CD4-positive, alpha-beta T cell treated with Interferon gamma for 1 hour (primary cell): ENCODE data around the gene ZBTB4.
"Not testable (repeated sequence)": the region's sequence is repeated elsewhere in the genome, so short reads cannot be mapped to it uniquely, and the experiment has no call there.

ENCODE experiments used
- DNase-seq: peaks from one replicate; pipeline ENCODE4 v3.0.0-alpha.2; 2020

The ZBTB4 gene

GRCh38 chr17:7490144-7490543, 10.7 kb upstream of the ZBTB4 start:
- DNase-seq, result no peak

- no peak for DNase-seq
Measured at GRCh38 chr17:7486181-7486580, 6.8 kb upstream of the ZBTB4 start.

GRCh38 chr17:7484919-7485377, 5.5 kb upstream of the ZBTB4 start:
- no peak for DNase-seq

DNA sequence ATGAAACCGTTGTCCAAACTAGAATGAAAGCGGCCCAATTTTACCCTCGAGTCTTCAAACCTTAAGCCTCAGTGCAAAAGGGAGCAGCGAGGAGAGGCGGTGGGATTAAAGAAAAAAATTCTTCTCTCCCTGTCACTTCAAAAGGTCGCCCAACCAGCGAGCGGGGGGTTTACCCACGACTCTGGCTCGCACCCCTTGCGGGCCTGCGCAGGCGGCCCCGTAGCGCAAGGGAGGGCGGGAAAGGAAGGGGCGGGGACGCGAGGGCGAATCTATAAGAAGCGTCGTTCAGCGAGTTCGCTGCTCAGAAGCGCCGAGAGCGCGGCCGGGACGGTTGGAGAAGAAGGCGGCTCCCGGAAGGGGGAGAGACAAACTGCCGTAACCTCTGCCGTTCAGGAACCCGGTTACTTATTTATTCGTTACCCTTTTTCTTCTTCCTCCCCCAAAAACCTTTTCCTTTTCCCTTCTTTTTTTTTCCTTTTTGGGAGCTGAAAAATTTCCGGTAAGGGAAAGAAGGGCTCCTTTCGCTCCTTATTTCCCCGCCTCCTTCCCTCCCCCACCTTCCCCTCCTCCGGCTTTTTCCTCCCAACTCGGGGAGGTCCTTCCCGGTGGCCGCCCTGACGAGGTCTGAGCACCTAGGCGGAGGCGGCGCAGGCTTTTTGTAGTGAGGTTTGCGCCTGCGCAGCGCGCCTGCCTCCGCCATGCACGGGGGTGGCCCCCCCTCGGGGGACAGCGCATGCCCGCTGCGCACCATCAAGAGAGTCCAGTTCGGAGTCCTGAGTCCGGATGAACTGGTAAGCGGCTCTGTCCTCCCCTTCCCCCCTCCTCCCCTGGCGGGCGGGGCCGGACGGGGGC, 4.9 kb upstream of the ZBTB4 start, which contains the start of gene POLR2A:
Gene POLR2A (plus strand): TSS at position 300 of the 852 bp plus-strand sequence.
- DNase-seq, result peak; percentile 97

GRCh38 chr17:7483255-7484066, 4.0 kb upstream of the ZBTB4 start:
- DNase-seq, result peak; percentile 95

- not testable (repeated sequence) for DNase-seq
Measured at GRCh38 chr17:7482742-7483088, 3.3 kb upstream of the ZBTB4 start.

DNA sequence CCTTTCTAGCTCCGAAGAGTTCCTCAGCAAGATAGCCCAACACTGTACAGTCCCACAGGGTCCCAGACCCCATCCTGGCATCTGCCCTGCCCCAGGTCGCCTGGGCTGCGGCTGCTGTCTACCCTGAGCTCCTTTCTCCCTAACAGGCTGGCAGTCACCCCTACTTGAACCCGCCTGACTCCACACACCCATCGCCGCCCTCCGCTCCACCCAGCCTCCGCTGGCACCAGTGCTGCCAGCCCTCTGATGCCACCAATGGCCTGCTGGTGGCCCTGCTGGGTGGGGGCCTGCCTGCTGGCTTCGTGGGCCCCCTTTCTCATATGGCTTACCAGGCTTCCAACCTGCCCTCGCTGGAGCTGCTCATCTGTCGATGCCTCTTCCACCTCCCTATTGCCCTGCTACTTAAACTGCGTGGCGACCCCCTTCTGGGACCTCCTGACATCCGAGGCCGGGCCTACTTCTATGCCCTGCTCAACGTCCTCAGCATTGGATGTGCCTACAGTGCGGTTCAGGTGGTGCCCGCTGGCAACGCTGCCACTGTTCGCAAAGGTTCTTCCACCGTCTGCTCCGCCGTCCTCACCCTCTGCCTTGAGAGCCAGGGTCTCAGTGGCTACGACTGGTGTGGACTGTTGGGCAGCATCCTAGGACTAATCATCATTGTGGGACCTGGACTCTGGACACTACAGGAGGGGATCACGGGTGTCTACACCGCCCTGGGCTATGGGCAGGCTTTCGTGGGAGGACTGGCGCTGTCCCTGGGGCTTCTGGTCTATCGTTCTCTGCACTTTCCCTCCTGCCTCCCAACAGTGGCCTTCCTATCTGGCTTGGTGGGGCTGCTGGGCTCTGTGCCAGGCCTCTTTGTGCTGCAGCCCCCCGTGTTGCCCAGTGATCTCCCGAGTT, 2.7 kb upstream of the ZBTB4 start:
- not testable (repeated sequence) for DNase-seq

DNA sequence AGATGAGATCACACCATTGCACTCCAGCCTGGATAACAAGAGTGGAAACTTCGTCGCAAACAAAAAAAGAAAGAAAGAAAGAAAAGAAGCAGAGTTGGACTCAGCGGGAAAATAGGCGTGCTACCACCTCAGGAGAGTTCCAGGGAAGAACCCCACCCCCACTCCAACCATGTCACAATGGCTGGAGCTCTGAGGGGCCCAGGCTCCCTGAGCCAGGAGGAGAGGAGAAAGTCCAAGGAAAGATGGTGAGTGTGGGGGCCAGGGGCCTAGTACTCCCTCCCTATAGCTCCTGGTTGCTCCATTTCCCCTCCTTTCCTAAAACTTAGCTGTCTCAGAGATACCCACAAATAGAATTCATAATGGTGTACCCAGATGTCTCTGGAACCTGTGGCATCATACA, 1.8 kb upstream of the ZBTB4 start, which contains the start of gene SLC35G6:
Gene SLC35G6 (plus strand): TSS at position 172 of the 400 bp plus-strand sequence. CDS start 71 bp downstream, at position 243.
- DNase-seq, result not testable (repeated sequence)

GRCh38 chr17:7480089-7480384, 606 bp upstream of the ZBTB4 start:
- no peak for DNase-seq

DNA sequence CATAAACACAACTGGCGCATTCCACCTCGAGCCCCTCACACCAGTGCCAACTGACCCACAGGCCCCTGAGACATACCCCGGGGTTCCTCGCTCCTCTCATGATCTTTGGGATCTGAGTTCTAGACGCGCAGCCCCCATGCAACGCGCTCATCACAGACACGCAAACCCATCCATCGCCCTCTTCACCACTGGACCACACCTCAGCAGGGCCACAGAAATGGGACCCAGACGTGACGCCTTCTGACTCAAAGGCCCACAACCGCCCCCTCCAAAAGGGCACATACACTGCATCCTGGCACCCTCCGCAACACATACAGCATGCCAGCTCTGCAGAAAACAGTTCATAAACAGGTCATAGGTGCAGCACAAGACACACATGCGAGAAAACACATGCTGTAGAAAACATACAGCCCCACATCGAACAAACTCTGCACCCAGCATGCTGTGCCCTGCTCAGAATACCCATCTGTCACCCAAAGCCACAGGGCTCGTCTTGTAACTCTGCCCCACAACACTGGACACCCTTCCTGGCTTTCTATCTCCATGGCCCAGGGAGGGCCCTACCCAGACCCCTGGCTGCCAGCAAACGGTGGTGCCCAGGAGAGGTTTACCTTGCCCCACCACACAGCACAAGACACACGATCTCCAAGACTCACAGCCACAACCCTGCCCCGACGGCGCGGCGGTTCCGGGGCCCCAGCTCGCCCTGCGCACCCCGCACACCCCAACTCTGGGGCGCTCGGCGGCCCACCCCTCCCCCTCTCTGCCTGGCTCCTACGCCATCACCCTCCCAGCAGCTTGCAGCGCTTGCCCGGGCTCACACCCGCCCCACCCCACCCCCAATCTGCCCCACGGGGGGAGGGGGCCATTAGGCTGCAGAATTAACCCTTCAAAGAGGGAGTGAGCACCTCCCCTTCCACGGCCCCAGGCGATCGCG, 887 bp downstream of the ZBTB4 start:
- DNase-seq, result peak; percentile 82

DNA sequence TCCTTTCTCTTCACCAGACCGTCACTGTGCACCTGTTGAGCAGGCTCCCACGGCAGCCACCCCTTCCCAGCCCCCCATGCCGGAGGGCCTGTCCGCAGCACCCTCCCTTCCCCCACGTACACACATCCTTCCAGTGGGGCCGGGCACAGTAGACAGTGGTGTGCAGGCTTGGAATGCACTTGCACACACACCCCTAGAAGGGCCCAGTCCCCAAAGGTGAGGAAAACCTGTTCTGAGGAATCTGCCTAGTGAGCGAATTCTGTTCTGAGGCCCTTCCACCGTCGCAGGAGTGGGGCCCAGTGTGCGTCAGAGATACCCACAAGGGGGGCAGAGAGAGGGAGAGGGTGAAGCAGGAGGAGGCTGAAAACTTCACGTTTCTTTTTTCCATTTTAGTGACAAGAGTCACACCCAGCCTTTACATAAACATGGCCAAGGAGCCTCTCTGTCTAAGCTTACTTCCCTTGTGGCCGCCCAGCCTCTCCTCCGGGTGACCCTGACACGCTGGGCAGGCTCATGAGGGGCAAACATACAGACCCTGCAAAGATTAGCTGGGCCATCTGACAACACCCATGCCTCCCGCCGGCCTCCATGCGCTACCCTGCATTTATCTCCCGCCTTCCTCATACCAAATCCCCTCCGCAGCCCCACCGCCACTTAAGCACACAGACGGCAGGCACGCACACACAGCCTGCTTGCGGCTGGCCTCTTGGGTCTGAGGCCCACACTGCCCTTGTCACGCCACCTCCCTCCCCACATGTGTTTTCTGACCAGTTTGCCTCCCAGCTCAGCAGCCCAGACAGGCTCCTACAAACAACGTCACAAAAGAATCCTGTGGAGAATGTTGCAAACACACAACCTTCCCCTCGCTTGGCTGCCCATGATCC, 1.8 kb downstream of the ZBTB4 start:
- DNase-seq, result peak; percentile 40

- DNase-seq, result no peak
Measured at GRCh38 chr17:7476951-7477350, 2.5 kb downstream of the ZBTB4 start.

DNA sequence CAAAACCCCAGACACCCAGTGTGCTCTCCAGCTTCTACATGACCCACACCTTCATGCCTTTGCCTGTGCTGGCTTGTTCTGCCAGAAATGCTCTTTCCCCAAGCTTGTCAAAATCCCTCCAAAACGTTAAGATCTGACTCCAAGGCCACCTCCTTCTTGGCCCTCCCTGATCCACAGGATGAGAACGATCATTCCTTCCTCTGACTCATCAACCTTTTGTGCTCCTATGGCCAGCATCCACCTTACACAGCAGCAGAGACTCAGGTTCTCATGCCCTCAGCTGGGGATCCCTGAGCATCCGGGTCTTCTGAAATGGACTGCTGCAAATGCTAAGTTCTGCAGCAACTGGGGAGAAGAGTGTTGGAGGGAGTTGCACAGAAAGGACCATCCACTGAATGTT, 2.9 kb downstream of the ZBTB4 start:
- no peak for DNase-seq

GRCh38 chr17:7475764-7476422, 3.5 kb downstream of the ZBTB4 start:
- peak; percentile 52 for DNase-seq

DNA sequence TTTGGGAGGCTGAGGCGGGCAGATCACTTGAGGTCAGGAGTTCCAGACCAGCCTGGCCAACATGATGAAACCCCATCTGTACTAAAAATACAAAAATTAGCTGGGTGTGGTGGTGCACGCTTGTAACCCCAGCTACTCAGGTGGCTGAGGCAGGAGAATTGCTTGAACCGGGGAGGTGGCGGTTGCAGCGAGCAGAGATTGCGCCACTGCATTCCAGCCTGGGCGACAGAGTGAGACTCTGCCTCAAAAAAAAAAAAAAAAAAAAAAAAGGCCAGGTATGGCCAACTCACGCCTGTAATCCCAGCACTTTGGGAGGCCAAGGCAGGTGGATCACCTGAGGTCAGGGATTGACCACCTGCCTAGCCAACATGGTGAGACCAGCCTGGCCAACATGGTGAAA, 4.7 kb downstream of the ZBTB4 start:
- not testable (repeated sequence) for DNase-seq

GRCh38 chr17:7471729-7472128, 7.7 kb downstream of the ZBTB4 start:
- DNase-seq, result no peak

GRCh38 chr17:7470457-7470973, 8.9 kb downstream of the ZBTB4 start:
- not testable (repeated sequence) for DNase-seq

GRCh38 chr17:7469843-7470242, 9.6 kb downstream of the ZBTB4 start:
- not testable (repeated sequence) for DNase-seq

GRCh38 chr17:7468804-7469389, 10.5 kb downstream of the ZBTB4 start:
- no peak for DNase-seq
